Measurements from ENCODE around the gene SMOC1. TPM values are rescaled to one million over a fixed set of nuclear protein-coding genes. Genes with fewer than 3 reads are reported as not detected.

Gene SMOC1
- total and polyA plus RNA-seq, 9 of the 15 experiments (the other 6 are each of a cell fraction or from before 2014, with no cell fraction given): 0.04 TPM; not detected in 8

GRCh38 chr14:70011708-70012107, 132.5 kb downstream of the SMOC1 start (continued):
- TF ChIP-seq E2F4 (CRISPR knock-in tag; IDR thresholded peaks at IDR 0.05; ENCODE audit: low read depth): no peak
- no peak for TF ChIP-seq NR2C1 (IDR thresholded peaks at IDR 0.05)
- no peak for TF ChIP-seq NR2C1 (tag; IDR thresholded peaks at IDR 0.05)
- no peak for TF ChIP-seq DIDO1 (tag; IDR thresholded peaks at IDR 0.05; ENCODE audit: low read depth)
- TF ChIP-seq EGR1 (conservative IDR thresholded peaks at IDR 0.05): no peak
- TF ChIP-seq ESRRA (IDR thresholded peaks at IDR 0.05; ENCODE audit: borderline replicate concordance, low read depth): no peak

DNA sequence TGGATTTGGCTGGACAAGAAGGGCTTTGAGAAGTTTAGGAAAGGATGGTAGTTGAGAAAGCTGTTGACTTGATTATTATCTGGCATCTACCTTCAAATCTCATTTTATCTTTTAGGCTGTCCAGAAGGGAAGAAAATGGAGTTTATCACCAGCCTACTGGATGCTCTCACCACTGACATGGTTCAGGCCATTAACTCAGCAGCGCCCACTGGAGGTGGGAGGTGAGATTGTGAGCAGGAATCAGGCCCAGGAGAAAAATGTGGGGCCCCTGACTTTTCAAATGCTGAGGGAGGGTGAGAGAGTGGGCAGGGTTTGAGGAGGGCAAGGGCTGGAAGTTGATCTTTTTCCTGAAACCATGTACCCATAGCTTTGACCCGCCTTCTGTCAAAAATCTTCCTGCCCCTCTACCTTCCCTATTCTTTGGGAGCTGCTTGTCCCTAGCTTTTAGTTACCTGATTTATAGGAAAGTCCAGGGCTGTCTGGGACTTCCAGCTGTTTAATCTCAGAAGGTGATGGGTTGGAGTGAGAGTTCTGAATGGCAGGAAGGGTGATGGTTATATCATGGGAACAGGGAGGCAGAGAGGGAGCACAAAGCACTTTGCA, 134.2 kb downstream of the SMOC1 start:
- H3K27ac ChIP-seq (ENCODE audit: extremely low read depth, low read depth, low read length): no peak overlapping the region
- BruUV-seq (replicated peaks): no TSS peak
- peak; percentile 18 to 47; a peak in 2 of 4 replicates for TF ChIP-seq RAD21 (CRISPR knock-in tag; conservative IDR thresholded peaks at IDR 0.05 in 1 of 2, IDR thresholded peaks at IDR 0.05 in 1 of 2)
- TF ChIP-seq, protein P1, sequence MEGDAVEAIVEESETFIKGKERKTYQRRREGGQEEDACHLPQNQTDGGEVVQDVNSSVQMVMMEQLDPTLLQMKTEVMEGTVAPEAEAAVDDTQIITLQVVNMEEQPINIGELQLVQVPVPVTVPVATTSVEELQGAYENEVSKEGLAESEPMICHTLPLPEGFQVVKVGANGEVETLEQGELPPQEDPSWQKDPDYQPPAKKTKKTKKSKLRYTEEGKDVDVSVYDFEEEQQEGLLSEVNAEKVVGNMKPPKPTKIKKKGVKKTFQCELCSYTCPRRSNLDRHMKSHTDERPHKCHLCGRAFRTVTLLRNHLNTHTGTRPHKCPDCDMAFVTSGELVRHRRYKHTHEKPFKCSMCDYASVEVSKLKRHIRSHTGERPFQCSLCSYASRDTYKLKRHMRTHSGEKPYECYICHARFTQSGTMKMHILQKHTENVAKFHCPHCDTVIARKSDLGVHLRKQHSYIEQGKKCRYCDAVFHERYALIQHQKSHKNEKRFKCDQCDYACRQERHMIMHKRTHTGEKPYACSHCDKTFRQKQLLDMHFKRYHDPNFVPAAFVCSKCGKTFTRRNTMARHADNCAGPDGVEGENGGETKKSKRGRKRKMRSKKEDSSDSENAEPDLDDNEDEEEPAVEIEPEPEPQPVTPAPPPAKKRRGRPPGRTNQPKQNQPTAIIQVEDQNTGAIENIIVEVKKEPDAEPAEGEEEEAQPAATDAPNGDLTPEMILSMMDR (IDR thresholded peaks at IDR 0.05 in 2 of 3, conservative IDR thresholded peaks at IDR 0.05 in 1 of 3; ENCODE audit: insufficient read depth in 2 of 3, low read depth in 1 of 3, low read length in 3 of 3): peak; percentile 62 to 79 (median 68)
- TF ChIP-seq NFRKB (IDR thresholded peaks at IDR 0.05; ENCODE audit: low read depth): no peak
- 0 out of 4 replicates have a peak, but pooled peaks of 1 of the 2 experiments have one; percentile 22 for TF ChIP-seq ZMIZ1 (IDR thresholded peaks at IDR 0.05; ENCODE audit: low read depth in 2 of 2, low read length in 2 of 2)
- no peak for TF ChIP-seq CBFA2T3 (IDR thresholded peaks at IDR 0.05)
- TF ChIP-seq SMC3 (conservative IDR thresholded peaks at IDR 0.05; ENCODE audit: insufficient read depth, low read depth, low read length): 0 out of 2 replicates have a peak, but pooled peaks have one; percentile 40
- TF ChIP-seq SMAD1 (IDR thresholded peaks at IDR 0.05; ENCODE audit: low read depth, low read length, partially characterized antibody): no peak
- H3K27me3 ChIP-seq (ENCODE audit: control insufficient read depth in 2 of 2, insufficient read depth in 2 of 2, low read length in 2 of 2): peaks cover 0 to 6% of the 10 kb centered on the region in 2 experiments; a peak in 2 of 5 replicates
- H3K36me3 ChIP-seq (ENCODE audit: control insufficient read depth, insufficient read depth, low read length): no peaks in the 10 kb centered on the region
- ChIA-PET POLR2A (no interaction called here), CTCF (ENCODE audit: low intra/inter-chr PET ratio) (interaction anchor here (0.7 to 1.4 kb wide), 2 partner anchors 282 to 477 kb away, joined by 3 to 4 read pairs; no protein-coding TSS in a partner anchor)
- peak; percentile 41 to 61 (median 50) for DNase-seq (ENCODE audit: extremely low read depth in 1 of 4, low spot score in 3 of 4)
- no peaks in the 10 kb centered on the region for H3K79me2 ChIP-seq (ENCODE audit: control insufficient read depth, insufficient read depth, low read length)
- H3K4me2 ChIP-seq (ENCODE audit: insufficient read depth, low read length): no peak overlapping the region
- H3K9me3 ChIP-seq (replicated peaks; ENCODE audit: control insufficient read depth, insufficient read depth, low read depth, low read length): no peaks in the 10 kb centered on the region
- no peak for FAIRE-seq
- no peak overlapping the region for H3K9ac ChIP-seq (ENCODE audit: insufficient read depth in 1 of 2, low read depth in 2 of 2, low read length in 2 of 2)
- no peak overlapping the region for H3K4me3 ChIP-seq
- no peaks in the 10 kb centered on the region for H4K20me1 ChIP-seq (replicated peaks; ENCODE audit: control insufficient read depth, insufficient read depth, low read length)
- no peaks in the 10 kb centered on the region for H3K4me1 ChIP-seq (replicated peaks in 1 of 2; ENCODE audit: control insufficient read depth in 2 of 2, insufficient read depth in 2 of 2, low read length in 2 of 2)
- H2AFZ ChIP-seq (ENCODE audit: low read depth, low read length): no peak overlapping the region
- WGBS (ENCODE audit: insufficient coverage, low coverage, missing lambda C conversion rate): 0% methylated on average over 2 of the region's 2 CpGs
- peak; percentile 83 for ATAC-seq
- intact Hi-C loops (cut with micrococcal nuclease): loop anchor here (5.0 kb wide), 1 partner anchor 281 kb away; no protein-coding TSS in a partner anchor
- in situ Hi-C loops (cut with MboI): no loop called here
- no peaks in the 10 kb centered on the region for H3K9me1 ChIP-seq (ENCODE audit: control insufficient read depth, insufficient read depth, low read length)
